ENCODE measurements around the gene PITPNC1.
"Not testable (repeated sequence)": the region's sequence is repeated elsewhere in the genome, so short reads cannot be mapped to it uniquely, and the experiment has no call there.

Gene PITPNC1

DNA sequence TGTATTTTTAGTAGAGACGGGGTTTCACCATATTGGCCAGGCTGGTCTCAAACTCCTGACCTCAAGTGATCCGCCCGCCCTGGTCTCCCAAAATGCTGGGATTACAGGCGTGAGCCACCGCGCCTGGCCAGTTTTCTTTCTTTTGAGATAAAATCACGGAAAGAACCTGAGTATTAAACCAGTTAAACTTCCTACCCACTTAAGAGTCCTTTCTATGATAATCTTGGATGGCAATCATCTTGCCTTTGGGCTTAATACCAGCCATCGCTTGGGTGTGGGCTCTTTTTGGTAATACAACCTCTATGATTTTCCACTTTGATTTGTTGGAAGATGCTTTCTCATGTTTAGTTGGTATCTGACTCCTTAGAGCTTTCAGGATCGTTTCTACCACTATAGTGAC is 24.0 kb downstream of the PITPNC1 start:
- DNase-seq, result no peak

- peak; percentile 75 to 95 (median 84) for DNase-seq
These were observed 24.8 kb downstream of the PITPNC1 start for GRCh38 chr17:67401598-67402504.

DNA sequence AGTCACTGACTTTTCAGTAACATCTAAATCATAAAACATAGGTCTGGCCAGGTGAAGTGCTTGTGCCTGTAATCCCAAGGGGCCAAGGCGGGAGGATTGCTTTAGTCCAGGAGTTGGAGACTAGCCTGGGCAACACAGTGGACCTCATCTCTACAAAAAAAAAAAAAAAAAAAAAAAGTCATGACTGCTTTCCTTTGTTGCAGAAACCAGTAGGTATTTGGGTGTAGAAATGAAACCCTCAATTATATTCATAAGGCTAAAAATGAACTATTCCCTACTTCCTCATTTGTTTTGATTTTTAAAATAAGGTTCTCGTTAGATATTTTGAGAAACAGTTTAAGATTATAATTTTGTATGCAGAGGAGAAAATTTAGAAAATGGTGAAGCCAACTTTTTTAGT is 26.0 kb downstream of the PITPNC1 start:
- peak in 2 of 4 experiments; percentile 22 to 31 for DNase-seq

GRCh38 chr17:67403483-67403882 is 26.4 kb downstream of the PITPNC1 start:
- DNase-seq, result no peak

GRCh38 chr17:67408455-67408830 is 31.4 kb downstream of the PITPNC1 start:
- DNase-seq, result not testable (repeated sequence)

- DNase-seq, result peak; percentile 57 to 80 (median 62)
These were observed 34.3 kb downstream of the PITPNC1 start for GRCh38 chr17:67411397-67411796.

DNA sequence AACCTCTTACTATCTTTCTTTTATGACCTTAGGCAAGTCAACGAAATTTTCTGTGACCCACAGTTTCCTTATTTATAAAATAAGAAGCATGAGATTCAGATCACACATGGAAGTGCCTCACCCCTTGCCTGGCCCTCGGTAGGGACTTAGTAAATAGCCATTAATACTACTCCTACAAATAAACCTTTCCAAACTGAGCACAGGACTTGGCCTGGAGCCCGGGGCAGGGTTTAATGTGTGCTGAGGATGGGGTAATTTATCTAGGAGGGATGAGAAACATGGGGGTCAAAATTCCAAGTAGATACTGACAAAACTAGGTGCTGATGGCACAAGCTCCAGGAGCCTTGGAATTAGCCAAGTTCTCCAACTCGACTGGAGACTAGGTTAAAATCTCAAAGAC is 35.0 kb downstream of the PITPNC1 start:
- DNase-seq, result peak in 1 of 4 experiments; percentile 18

GRCh38 chr17:67412941-67413340 is 35.9 kb downstream of the PITPNC1 start:
- no peak for DNase-seq

GRCh38 chr17:67413388-67413787 is 36.3 kb downstream of the PITPNC1 start:
- no peak for DNase-seq

DNA sequence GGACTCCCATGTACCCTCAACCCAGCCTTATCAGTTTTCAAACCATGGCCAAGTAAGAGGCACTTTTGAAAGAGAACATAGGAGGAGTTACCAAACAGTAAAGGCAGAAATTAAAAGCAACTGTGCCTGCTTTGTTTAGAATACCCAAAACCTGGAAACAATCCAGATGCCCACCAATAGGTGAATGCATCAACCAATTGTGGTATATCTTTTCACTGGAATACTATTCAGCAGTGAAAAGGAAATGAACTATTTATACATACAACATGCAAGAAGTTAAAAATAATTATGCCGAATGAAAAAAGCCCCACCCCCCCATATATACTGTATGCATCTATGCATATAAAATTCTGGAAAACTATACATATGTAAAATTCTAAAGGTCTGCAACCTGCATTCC is 37.0 kb downstream of the PITPNC1 start:
- DNase-seq, result no peak

- DNase-seq, result no peak
These were observed 37.5 kb downstream of the PITPNC1 start for GRCh38 chr17:67414559-67414958.

GRCh38 chr17:67415291-67415690 is 38.2 kb downstream of the PITPNC1 start:
- DNase-seq, result no peak

DNA sequence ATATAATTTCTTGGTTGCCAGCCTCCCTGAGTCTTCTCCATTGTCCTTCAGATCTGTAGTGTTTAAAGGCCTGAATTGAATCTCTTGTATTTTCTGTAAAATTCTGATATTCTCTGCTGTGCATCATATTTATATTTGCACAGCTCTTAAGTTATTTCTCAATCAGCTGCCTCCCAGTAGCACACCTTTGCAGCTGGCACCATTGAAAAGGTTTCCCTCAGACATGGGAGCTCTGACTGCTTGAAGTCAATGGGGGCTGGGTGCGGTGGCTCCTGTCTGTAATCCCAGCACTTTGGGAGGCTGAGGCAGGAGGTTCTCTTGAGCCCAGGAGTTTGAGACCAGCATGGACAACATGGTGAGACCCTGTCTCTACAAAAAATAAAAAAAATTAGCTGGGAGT is 40.4 kb downstream of the PITPNC1 start:
- DNase-seq, result no peak

GRCh38 chr17:67420994-67421393 is 43.9 kb downstream of the PITPNC1 start:
- DNase-seq, result no peak

- DNase-seq, result peak; percentile 62 to 89 (median 68)
These were observed 44.8 kb downstream of the PITPNC1 start for GRCh38 chr17:67421869-67422273.

DNA sequence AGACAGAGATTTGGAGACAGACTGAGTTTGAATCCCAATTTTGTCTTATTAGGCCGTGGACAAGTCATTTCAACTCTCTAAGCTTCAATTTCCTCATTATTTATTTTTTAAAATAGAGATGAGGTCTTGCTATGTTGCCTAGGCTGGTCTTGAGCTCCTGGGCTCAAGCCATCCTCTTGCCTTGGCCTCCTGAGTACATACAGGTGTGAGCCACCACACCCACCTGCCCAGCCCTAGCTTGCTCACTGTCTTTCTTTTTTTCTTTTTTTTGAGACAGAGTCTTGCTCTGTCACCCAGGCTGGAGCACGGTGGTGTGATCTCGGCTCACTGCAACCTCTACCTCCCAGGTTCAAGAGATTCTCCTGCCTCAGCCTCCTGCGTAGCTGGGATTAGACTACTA is 45.2 kb downstream of the PITPNC1 start:
- not testable (repeated sequence) for DNase-seq

GRCh38 chr17:67422897-67423296 is 45.8 kb downstream of the PITPNC1 start:
- DNase-seq, result no peak

DNA sequence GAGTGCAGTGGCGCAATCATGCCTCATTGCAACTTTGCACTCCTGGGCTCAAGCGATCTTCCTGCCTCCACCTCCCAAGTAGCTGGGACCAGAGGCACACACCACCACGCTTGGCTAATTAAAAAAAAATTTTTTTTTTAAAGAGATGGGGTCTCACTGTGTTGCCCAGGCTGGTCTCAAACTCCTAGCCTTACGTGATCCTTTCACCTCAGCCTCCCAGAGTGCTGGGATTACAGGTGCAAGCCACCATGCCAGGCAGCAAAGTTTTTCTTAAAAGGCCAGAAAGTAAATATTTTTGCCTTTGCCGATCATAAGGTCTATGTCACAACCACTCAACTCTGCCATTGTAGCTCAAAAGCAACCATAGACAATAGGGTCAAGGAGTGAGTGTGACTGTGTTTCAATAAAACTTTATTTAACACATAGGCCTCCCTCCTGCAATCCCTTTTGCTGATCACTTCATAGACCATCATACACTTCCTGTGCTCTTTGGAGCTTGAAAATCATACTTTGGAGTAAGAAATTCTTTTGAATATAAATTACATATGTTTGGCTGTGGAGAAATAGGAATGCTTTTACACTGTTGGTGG is 48.6 kb downstream of the PITPNC1 start:
- no peak for DNase-seq

GRCh38 chr17:67427424-67427823 is 50.3 kb downstream of the PITPNC1 start:
- no peak for DNase-seq

DNA sequence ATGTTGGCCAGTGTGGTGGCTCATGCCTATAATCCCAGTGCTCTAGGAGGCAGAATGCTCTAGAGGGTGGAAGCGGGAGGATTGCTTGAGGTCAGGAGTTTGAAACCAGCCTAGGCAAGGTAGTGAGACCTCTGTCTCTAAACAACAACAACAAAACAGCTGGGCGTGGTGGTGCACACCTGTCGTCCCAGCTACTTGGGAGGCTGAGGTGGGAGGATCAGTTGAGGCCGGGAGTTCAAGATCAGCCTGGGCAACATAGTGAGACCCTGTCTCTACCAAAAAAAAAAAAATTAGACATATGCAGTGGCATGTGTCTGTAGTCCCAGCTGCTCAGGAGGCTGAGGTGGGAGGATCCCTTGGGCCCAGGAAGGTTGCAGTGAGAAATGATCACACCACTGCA is 53.4 kb downstream of the PITPNC1 start:
- DNase-seq, result not testable (repeated sequence)

- DNase-seq, result peak in 3 of 4 experiments; percentile 9 to 80 (median 66)
These were observed 54.4 kb downstream of the PITPNC1 start for GRCh38 chr17:67431249-67432015.

DNA sequence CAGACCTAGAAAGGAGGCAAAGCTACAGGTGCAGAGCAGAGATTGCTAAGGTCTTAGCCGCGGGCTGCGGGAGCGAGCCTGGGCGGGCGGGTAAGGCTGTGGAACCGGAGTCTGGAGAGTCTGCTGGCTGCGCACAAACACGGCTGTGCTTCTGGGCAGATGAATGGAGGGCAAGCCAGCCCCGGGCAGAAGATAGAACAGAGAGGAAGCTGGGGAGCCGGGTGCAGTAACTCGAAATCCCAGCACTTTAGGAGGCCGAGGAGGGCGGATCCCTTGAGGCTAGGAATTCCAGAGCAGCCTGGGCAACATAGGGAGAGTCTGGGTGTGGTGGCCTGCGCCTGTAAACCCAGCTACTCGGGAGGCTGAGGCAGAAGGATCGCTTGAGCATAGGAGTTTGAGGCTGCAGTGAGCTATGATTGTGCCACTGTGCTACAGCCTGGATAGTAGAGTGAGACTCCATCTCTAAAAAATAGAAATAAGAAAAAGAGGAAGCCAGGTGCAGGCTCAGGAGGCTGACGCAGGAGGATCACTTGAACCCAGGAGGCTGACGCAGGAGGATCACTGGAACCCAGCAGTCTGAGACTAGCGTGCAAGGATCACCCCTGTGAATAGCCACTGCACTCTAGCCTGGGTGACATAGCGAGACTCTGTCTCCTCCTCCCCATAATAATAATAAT is 56.3 kb downstream of the PITPNC1 start:
- DNase-seq, result peak in 1 of 4 experiments; percentile 17

All from suppressor macrophage (primary cell).